B cell (primary cell): ENCODE results near the gene OR2D3. TPM values are rescaled to one million over a fixed set of nuclear protein-coding genes. Genes with fewer than 3 reads are reported as not detected.

Experiments used
- ATAC-seq: fragments of 200-7000 bp; cut with Tn5 transposase; one replicate; pipeline ENCODE4 v1.10.0; 2021; ENCODE audit warnings: low read depth, mild to moderate bottlenecking, moderate number of reproducible peaks, moderate library complexity
- CTCF ChIA-PET: fragments of 350-600 bp; sonication (Branson Sonifier 250); formaldehyde crosslinking; loops from one replicate; lab custom pipeline; 2021; ENCODE audit warnings: antibody characterized with exemption, inconsistent platforms; lab: Charles Lee
- POLR2A ChIA-PET: fragments of 350-600 bp; sonication (Branson Sonifier 250); formaldehyde crosslinking; loops from one replicate; lab custom pipeline; 2021; ENCODE audit warnings: antibody characterized with exemption; lab: Charles Lee
- DNase-seq: peaks from one replicate; pipeline ENCODE4 v3.0.0; 2013
- H2AFZ ChIP-seq: 2 replicates; pipeline ENCODE4 v1.6.1; 2012; ENCODE audit warnings: mild to moderate bottlenecking, low read depth, low read length; ENCODE audit not compliant: insufficient read depth, poor library complexity, severe bottlenecking
- H3K27ac ChIP-seq, 2 donors: 1 replicate in 1 of 2; 2 replicates in 1 of 2; pipeline ENCODE4 v1.5.1; 2012 to 2013; ENCODE audit warnings: low read length in 2 of 2, mild to moderate bottlenecking in 2 of 2, moderate library complexity in 1 of 2
- H3K27me3 ChIP-seq, 4 experiments: fragments of 200-600 bp in 1 of 4; sonication (generic) in 1 of 4; replicated peaks in 1 of 4; 1 replicate in 2 of 4; 2 replicates in 2 of 4; pipeline versions ENCODE4 v1.6.1 to v1.7.0; 2013 to 2016; ENCODE audit warnings: low read length in 3 of 4, mild to moderate bottlenecking in 2 of 4, mixed read lengths in 1 of 4, moderate library complexity in 1 of 4; ENCODE audit not compliant: insufficient read depth in 4 of 4, control insufficient read depth in 3 of 4; ENCODE audit errors: control extremely low read depth in 1 of 4
- H3K36me3 ChIP-seq, 2 experiments: replicated peaks in 1 of 2; 1 replicate in 1 of 2; 2 replicates in 1 of 2; pipeline versions ENCODE4 v1.6.1 to v1.7.1; 2013; ENCODE audit warnings: low read length in 1 of 2; ENCODE audit not compliant: insufficient read depth in 2 of 2, control insufficient read depth in 1 of 2; ENCODE audit errors: control extremely low read depth in 1 of 2, extremely low read depth in 1 of 2
- H3K4me1 ChIP-seq, 2 donors: fragments of 200-600 bp in 1 of 2; sonication (generic) in 1 of 2; 1 replicate in 1 of 2; 2 replicates in 1 of 2; pipeline versions ENCODE4 v1.5.1 to v1.6.1; 2013 to 2017; ENCODE audit warnings: low read length in 2 of 2; ENCODE audit not compliant: control insufficient read depth in 2 of 2, insufficient read depth in 2 of 2
- H3K4me2 ChIP-seq: replicated peaks from 2 replicates; pipeline ENCODE3; 2012; ENCODE audit warnings: mild to moderate bottlenecking, low read depth, low read length; ENCODE audit not compliant: poor library complexity, severe bottlenecking
- H3K4me3 ChIP-seq, 5 experiments: fragments of 200-600 bp in 1 of 5; sonication (generic) in 1 of 5; 1 replicate in 3 of 5; 2 replicates in 2 of 5; pipeline versions ENCODE4 v1.5.1 to v1.7.0; 2011 to 2016; ENCODE audit warnings: low read length in 4 of 5, mild to moderate bottlenecking in 4 of 5, low read depth in 2 of 5, control low read depth in 1 of 5, moderate library complexity in 1 of 5; ENCODE audit not compliant: insufficient read depth in 1 of 5; ENCODE audit errors: control extremely low read depth in 1 of 5, extremely low read depth in 1 of 5
- H3K79me2 ChIP-seq: fragments of 200-600 bp; sonication (generic); one replicate; pipeline ENCODE4 v1.6.0; 2016; ENCODE audit warnings: low read length; ENCODE audit not compliant: control insufficient read depth, insufficient read depth
- H3K9ac ChIP-seq: fragments of 200-600 bp; sonication (generic); 2 replicates; pipeline ENCODE4 v1.6.1; 2017; ENCODE audit warnings: mild to moderate bottlenecking, low read length, moderate library complexity
- H3K9me3 ChIP-seq, 3 donors: one replicate each; pipeline versions ENCODE4 v1.6.1 to v1.7.1; 2013; ENCODE audit warnings: low read length in 2 of 3; ENCODE audit not compliant: control insufficient read depth in 2 of 3, insufficient read depth in 1 of 3; ENCODE audit errors: control extremely low read depth in 1 of 3
- H4K20me1 ChIP-seq: 2 replicates; pipeline ENCODE4 v1.6.0; 2012; ENCODE audit warnings: mild to moderate bottlenecking, low read length; ENCODE audit not compliant: insufficient read depth, control insufficient read depth, poor library complexity, severe bottlenecking
- H3K27ac Mint-ChIP-seq: one replicate; pipeline ENCODE4 v1.8.0; 2021; ENCODE audit warnings: mixed read lengths
- H3K27me3 Mint-ChIP-seq: one replicate; pipeline ENCODE4 v1.8.0; 2021; ENCODE audit warnings: mixed read lengths
- H3K4me1 Mint-ChIP-seq: one replicate; pipeline ENCODE4 v1.8.0; 2021; ENCODE audit warnings: mixed read lengths
- H3K4me3 Mint-ChIP-seq: one replicate; pipeline ENCODE4 v1.8.0; 2021; ENCODE audit warnings: mixed read lengths
- H3K9me3 Mint-ChIP-seq: one replicate; pipeline ENCODE4 v1.8.0; 2022; ENCODE audit warnings: mixed read lengths; ENCODE audit not compliant: insufficient read depth
- CTCF ChIP-seq: fragments of 200-600 bp; IDR thresholded peaks from one replicate; pipeline ENCODE4 v1.8.0; 2022; ENCODE audit warnings: antibody characterized with exemption, mild to moderate bottlenecking
- EZH2 ChIP-seq: IDR thresholded peaks from 2 replicates; pipeline ENCODE4 v1.6.1; 2012; ENCODE audit warnings: borderline replicate concordance, low read depth, mild to moderate bottlenecking, moderate library complexity, low read length; ENCODE audit not compliant: insufficient read depth, poor library complexity, severe bottlenecking
- WGBS: methylation state at CpG from one replicate; pipeline ENCODE4 v1.1.5; 2013; ENCODE audit warnings: missing lambda C conversion rate; ENCODE audit not compliant: insufficient coverage; 5-methylcytosine and 5-hydroxymethylcytosine counted together
- intact Hi-C: fragments of 100-400 bp; cut with micrococcal nuclease; formaldehyde crosslinking; loops from one replicate; pipeline ENCODE4 v1.10.0; 2022
- polyA plus RNA-seq: library from polyadenylated mRNA; depleted of rRNA; stranded (reverse); fragments of >200 nt; gene quantifications from 2 replicates; pipeline ENCODE4 v1.2.3, GENCODE V29; 2012
- total RNA-seq, 2 donors: library from RNA; stranded (reverse); fragments of 120-200 nt in 1 of 2; gene quantifications; 1 replicate in 1 of 2; 2 replicates in 1 of 2; pipeline versions ENCODE4 v1.2.3 to v1.2.4, GENCODE V29; 2013 to 2022

OR2D3 gene
- total and polyA plus RNA-seq, 2 donors (not counting 1 experiment from before 2014, with no cell fraction given), result not detected

DNA sequence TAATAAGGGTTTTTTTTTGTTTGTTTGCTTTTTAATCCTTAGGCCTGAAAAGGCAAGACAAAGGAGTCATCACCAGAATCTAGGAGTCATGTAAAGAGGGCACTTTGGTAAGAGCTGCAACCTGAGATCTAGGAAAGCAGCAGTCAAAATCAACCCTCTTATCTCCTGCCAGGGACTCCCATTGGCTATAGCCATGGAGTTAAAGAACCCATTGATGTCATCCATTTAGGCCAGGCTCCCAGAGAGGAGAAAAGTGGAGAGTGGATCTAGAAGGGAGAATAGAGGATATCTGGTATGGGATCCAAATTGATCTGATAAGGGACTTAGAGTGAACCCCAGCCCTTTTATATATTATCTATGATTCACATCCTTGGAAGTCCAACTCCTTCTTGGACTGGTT is 41.3 kb downstream of the OR2D3 start:
- Mint-ChIP-seq H3K4me1 (no peaks in the 10 kb centered on the region), H3K4me3 (no peak overlapping the region), H3K27me3 (no peaks in the 10 kb centered on the region), H3K9me3 (no peaks in the 10 kb centered on the region), H3K27ac (no peak overlapping the region)
- Histone ChIP-seq H3K79me2 (no peaks in the 10 kb centered on the region), H3K4me3 (no peak overlapping the region), H4K20me1 (no peaks in the 10 kb centered on the region), H3K4me1 (no peaks in the 10 kb centered on the region), H3K36me3 (no peaks in the 10 kb centered on the region), H3K27ac (no peak overlapping the region), H2AFZ (no peak overlapping the region), H3K4me2 (no peak overlapping the region), H3K9ac (no peak overlapping the region), H3K9me3 (no peaks in the 10 kb centered on the region), H3K27me3 (no peaks in the 10 kb centered on the region)
- ATAC-seq, result no peak
- POLR2A ChIA-PET, result no interaction called here
- CTCF ChIA-PET, result no interaction called here
- DNase-seq, result no peak
- intact Hi-C loops, result no loop called here
- TF ChIP-seq CTCF, result no peak
- no peak for TF ChIP-seq EZH2

DNA sequence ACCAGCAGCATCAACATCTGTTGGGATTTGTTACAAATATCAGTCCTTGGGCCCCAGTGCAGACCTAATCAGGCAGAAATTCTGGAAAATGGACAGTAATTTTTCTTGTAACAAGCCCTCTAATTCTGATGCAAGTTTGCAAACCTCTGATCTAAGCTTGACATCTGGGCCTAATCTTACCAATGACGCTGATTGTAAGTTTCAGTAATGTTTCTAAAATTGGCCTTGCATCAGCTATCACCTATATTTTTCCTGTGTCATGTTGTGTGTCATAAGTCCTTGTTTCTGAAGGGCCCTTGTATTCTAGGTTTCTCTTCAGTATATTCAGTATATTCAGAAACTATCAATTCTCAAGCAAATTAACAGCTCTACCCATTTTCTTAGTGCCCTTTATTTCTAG is 41.9 kb downstream of the OR2D3 start:
- Histone ChIP-seq H2AFZ (no peak overlapping the region), H3K9me3 (peaks cover 0 to 3% (median 0%) of the 10 kb centered on the region in 3 donors), H3K36me3 (no peaks in the 10 kb centered on the region), H3K4me3 (no peak overlapping the region), H3K4me2 (no peak overlapping the region), H3K4me1 (no peaks in the 10 kb centered on the region), H4K20me1 (no peaks in the 10 kb centered on the region), H3K79me2 (no peaks in the 10 kb centered on the region), H3K27ac (no peak overlapping the region), H3K27me3 (no peaks in the 10 kb centered on the region), H3K9ac (no peak overlapping the region)
- no CpG with 5 or more reads among the region's 1 CpG for WGBS
- no peaks in the 10 kb centered on the region for H3K27me3 Mint-ChIP-seq
- TF ChIP-seq EZH2 (no peak), CTCF (no peak)
- peaks cover 1% of the 10 kb centered on the region for H3K9me3 Mint-ChIP-seq
- intact Hi-C loops, result no loop called here
- POLR2A ChIA-PET, result no interaction called here
- ATAC-seq, result no peak
- DNase-seq, result no peak
- CTCF ChIA-PET, result interaction anchor here (0.6 kb wide), 1 partner anchor 145 kb away, joined by 3 read pairs; no protein-coding TSS in a partner anchor
- H3K4me1 Mint-ChIP-seq, result no peaks in the 10 kb centered on the region
- no peak overlapping the region for H3K27ac Mint-ChIP-seq
- no peak overlapping the region for H3K4me3 Mint-ChIP-seq
